Measurements from ENCODE around the gene ACTN3.

GRCh38 chr11:66505276-66505816, 41.4 kb upstream of the ACTN3 start:
- TF ChIP-seq CTCF (conservative IDR thresholded peaks at IDR 0.05 in 1 of 2, IDR thresholded peaks at IDR 0.05 in 1 of 2; ENCODE audit: low read depth in 1 of 2, low read length in 2 of 2) = no peak
- TF ChIP-seq EZH2 (IDR thresholded peaks at IDR 0.05; ENCODE audit: low read length, missing control alignments) = no peak

Data from fibroblast of lung (primary cell).